Neural cell (in vitro differentiated cells): ENCODE results near the gene INSR. TPM values are rescaled to one million over a fixed set of nuclear protein-coding genes. Genes with fewer than 3 reads are reported as not detected.

ENCODE experiments used
- H2AFZ ChIP-seq: fragments of 200-600, 300-800 bp; sonication (generic), shearing (Covaris generic); 2 replicates; pipeline ENCODE4 v1.6.0; 2014; ENCODE audit warnings: low read depth, mild to moderate bottlenecking, antibody characterized with exemption, low read length, moderate library complexity
- H3F3A ChIP-seq: fragments of 200-600 bp; shearing (Covaris generic); 2 replicates; pipeline ENCODE4 v1.6.1; 2016; ENCODE audit warnings: mild to moderate bottlenecking, moderate library complexity, mixed read lengths, antibody characterized with exemption, low read length; ENCODE audit not compliant: insufficient read depth, poor library complexity, severe bottlenecking
- H3K27ac ChIP-seq: fragments of 200-600, 300-800 bp; sonication (generic), shearing (Covaris generic); 2 replicates; pipeline ENCODE4 v1.5.1; 2014; ENCODE audit warnings: mild to moderate bottlenecking, low read length, moderate library complexity
- H3K27me3 ChIP-seq: fragments of 300-800, 200-600 bp; sonication (generic), shearing (Covaris generic); 2 replicates; pipeline ENCODE4 v1.6.0; 2014; ENCODE audit warnings: mild to moderate bottlenecking, low read depth, low read length, moderate library complexity; ENCODE audit not compliant: insufficient read depth
- H3K36me3 ChIP-seq: fragments of 300-800, 200-600 bp; sonication (generic), shearing (Covaris generic); 2 replicates; pipeline ENCODE4 v1.5.1; 2014; ENCODE audit warnings: mild to moderate bottlenecking, antibody characterized with exemption, low read length, moderate library complexity; ENCODE audit not compliant: insufficient read depth
- H3K4me2 ChIP-seq: fragments of 300-800, 200-600 bp; sonication (generic), shearing (Covaris generic); 2 replicates; pipeline ENCODE4 v1.6.0; 2014; ENCODE audit warnings: mild to moderate bottlenecking, low read length
- H3K4me3 ChIP-seq: fragments of 300-800, 200-600 bp; sonication (generic), shearing (Covaris generic); 2 replicates; pipeline ENCODE4 v1.5.1; 2014; ENCODE audit warnings: mild to moderate bottlenecking, low read length, moderate library complexity
- H3K79me2 ChIP-seq: fragments of 200-600 bp; shearing (Covaris generic); replicated peaks from 2 replicates; pipeline ENCODE4 v1.6.0; 2014; ENCODE audit warnings: mild to moderate bottlenecking, low read length, moderate library complexity; ENCODE audit not compliant: insufficient read depth
- H3K9ac ChIP-seq: fragments of 300-800, 200-600 bp; sonication (generic), shearing (Covaris generic); 2 replicates; pipeline ENCODE4 v1.6.1; 2016; ENCODE audit warnings: mild to moderate bottlenecking, low read length, mixed read lengths
- H3K9me2 ChIP-seq: fragments of 200-600 bp; shearing (Covaris generic); 2 replicates; pipeline ENCODE4 v1.6.1; 2016; ENCODE audit warnings: mild to moderate bottlenecking, low read length, mixed read lengths; ENCODE audit not compliant: insufficient read depth
- H3K9me3 ChIP-seq: fragments of 200-600, 300-800 bp; sonication (generic), shearing (Covaris generic); 2 replicates; pipeline ENCODE4 v1.6.1; 2016; ENCODE audit warnings: mild to moderate bottlenecking, mixed run types, low read length, moderate library complexity, mixed read lengths
- H4K20me1 ChIP-seq: fragments of 200-600 bp; shearing (Covaris generic); 2 replicates; pipeline ENCODE4 v1.6.1; 2016; ENCODE audit warnings: mild to moderate bottlenecking, mixed run types; ENCODE audit not compliant: insufficient read depth
- CTCF ChIP-seq: fragments of 450-650 bp; IDR thresholded peaks from 2 replicates; pipeline ENCODE4 v1.5.1; 2014; ENCODE audit warnings: antibody characterized with exemption, mild to moderate bottlenecking, moderate library complexity; ENCODE audit not compliant: poor library complexity, severe bottlenecking
- EP300 ChIP-seq: fragments of 450-650 bp; conservative IDR thresholded peaks from 2 replicates; pipeline ENCODE4 v1.6.1; 2014; ENCODE audit warnings: antibody characterized with exemption, mild to moderate bottlenecking, moderate library complexity; ENCODE audit not compliant: poor library complexity, severe bottlenecking
- EZH2 ChIP-seq: fragments of 200-600, 300-800 bp; shearing (Covaris generic), sonication (generic); IDR thresholded peaks from 2 replicates; pipeline ENCODE4 v1.6.1; 2014; ENCODE audit warnings: antibody characterized with exemption, low read length, borderline replicate concordance, mild to moderate bottlenecking; ENCODE audit not compliant: insufficient read depth, poor library complexity, severe bottlenecking
- MXI1 ChIP-seq: fragments of 450-650 bp; conservative IDR thresholded peaks from 2 replicates; pipeline ENCODE4 v1.6.1; 2014; ENCODE audit warnings: antibody characterized with exemption, mild to moderate bottlenecking; ENCODE audit not compliant: poor library complexity, severe bottlenecking
- POLR2AphosphoS5 ChIP-seq: IDR thresholded peaks from 2 replicates; pipeline ENCODE4 v1.6.1; 2012
- RAD21 ChIP-seq: fragments of 450-650 bp; conservative IDR thresholded peaks from 2 replicates; pipeline ENCODE4 v1.6.1; 2014; ENCODE audit warnings: antibody characterized with exemption, mild to moderate bottlenecking, moderate library complexity
- REST ChIP-seq: IDR thresholded peaks from 2 replicates; pipeline ENCODE4 v1.6.1; 2012; ENCODE audit warnings: borderline replicate concordance
- SMC3 ChIP-seq: fragments of 450-650 bp; conservative IDR thresholded peaks from 2 replicates; pipeline ENCODE4 v1.6.1; 2014; ENCODE audit warnings: antibody characterized with exemption, mild to moderate bottlenecking, moderate library complexity; ENCODE audit not compliant: poor library complexity
- TAF1 ChIP-seq: IDR thresholded peaks from 2 replicates; pipeline ENCODE4 v1.6.1; 2012; ENCODE audit warnings: low read depth
- polyA plus RNA-seq: library from polyadenylated mRNA; depleted of rRNA; stranded (reverse); fragments of >200 nt; gene quantifications from 2 replicates; pipeline ENCODE4 v1.2.3, GENCODE V29; 2014

INSR gene
- polyA plus RNA-seq, 1 donor from 2014 or later, result 16.0 TPM

GRCh38 chr19:7226739-7227138, 67.5 kb downstream of the INSR start:
- no peaks in the 10 kb centered on the region for H3K9me2 ChIP-seq
- H3F3A ChIP-seq, result no peaks in the 10 kb centered on the region
- H3K27ac ChIP-seq, result no peak overlapping the region

GRCh38 chr19:7225741-7226140, 68.5 kb downstream of the INSR start:
- Histone ChIP-seq H3K4me3 (no peak overlapping the region), H3K9ac (no peak overlapping the region), H3K36me3 (no peaks in the 10 kb centered on the region), H3K79me2 (no peaks in the 10 kb centered on the region), H3K4me2 (no peak overlapping the region), H3K9me3 (no peaks in the 10 kb centered on the region), H3K27me3 (no peaks in the 10 kb centered on the region), H3F3A (no peaks in the 10 kb centered on the region), H2AFZ (no peak overlapping the region), H3K9me2 (no peaks in the 10 kb centered on the region), H4K20me1 (no peaks in the 10 kb centered on the region), H3K27ac (no peak overlapping the region)
- TF ChIP-seq SMC3 (no peak), EP300 (no peak), MXI1 (no peak), TAF1 (no peak)

More at GRCh38 chr19:7226739-7227138, 67.5 kb downstream of the INSR start:
- Histone ChIP-seq H3K36me3 (no peaks in the 10 kb centered on the region), H2AFZ (no peak overlapping the region), H3K9me3 (no peaks in the 10 kb centered on the region), H3K4me2 (no peak overlapping the region), H3K79me2 (no peaks in the 10 kb centered on the region), H3K4me3 (no peak overlapping the region), H3K9ac (no peak overlapping the region), H4K20me1 (no peaks in the 10 kb centered on the region), H3K27me3 (no peaks in the 10 kb centered on the region)
- TF ChIP-seq EZH2 (no peak), EP300 (no peak), CTCF (no peak), POLR2AphosphoS5 (no peak), MXI1 (no peak), TAF1 (no peak), REST (no peak), RAD21 (no peak), SMC3 (no peak)

- TF ChIP-seq REST, result no peak
- Histone ChIP-seq H3K36me3 (no peaks in the 10 kb centered on the region), H3K9ac (no peak overlapping the region), H3K79me2 (no peaks in the 10 kb centered on the region), H3K27me3 (no peaks in the 10 kb centered on the region), H3K9me2 (no peaks in the 10 kb centered on the region), H3K4me3 (no peak overlapping the region), H2AFZ (no peak overlapping the region), H3K9me3 (no peaks in the 10 kb centered on the region), H4K20me1 (no peaks in the 10 kb centered on the region), H3F3A (no peaks in the 10 kb centered on the region), H3K4me2 (no peak overlapping the region), H3K27ac (no peak overlapping the region)
Observed at GRCh38 chr19:7224995-7225394, 69.2 kb downstream of the INSR start.
